IMR-90 (cell line): ENCODE results near the gene SH3BGRL3. TPM values are rescaled to one million over a fixed set of nuclear protein-coding genes. Genes with fewer than 3 reads are reported as not detected.

Experiments used
- ATAC-seq: fragments of 200-7000 bp; cut with Tn5 transposase; 2 replicates; pipeline ENCODE4 v1.9.1; 2020; ENCODE audit warnings: low read depth, mild to moderate bottlenecking, moderate library complexity
- BruUV-seq: library from RNA; stranded (reverse); fragments of 400-500 nt; replicated peaks from 2 replicates; lab custom pipeline; 2021; lab: Mats Ljungman, UMichigan
- CTCF ChIA-PET: fragments of 300-600 bp; formaldehyde crosslinking; extraction: SDS; loops from one replicate; lab custom pipeline; 2021; ENCODE audit warnings: antibody characterized with exemption; lab: Yijun Ruan, JAX
- POLR2A ChIA-PET: fragments of 300-600 bp; sonication (Branson Sonifier 250); formaldehyde crosslinking; loops from one replicate; lab custom pipeline; 2022; ENCODE audit warnings: antibody characterized with exemption; ENCODE audit not compliant: unreplicated experiment; lab: Charles Lee
- DNase-seq: peaks from one replicate; pipeline ENCODE4 v3.0.0; 2013
- H2AFZ ChIP-seq: replicated peaks from 2 replicates; pipeline ENCODE3; 2013; ENCODE audit warnings: low read length, mild to moderate bottlenecking; ENCODE audit not compliant: poor library complexity
- H2AK5ac ChIP-seq: 2 replicates; pipeline ENCODE4 v1.6.1; 2013; ENCODE audit warnings: low read depth, low read length, inconsistent platforms
- H2AK9ac ChIP-seq: replicated peaks from 2 replicates; pipeline ENCODE3; 2013; ENCODE audit warnings: mild to moderate bottlenecking, low read depth, low read length, moderate library complexity; ENCODE audit not compliant: poor library complexity
- H2BK120ac ChIP-seq: 2 replicates; pipeline ENCODE4 v1.6.1; 2013; ENCODE audit warnings: low read depth, low read length, inconsistent platforms
- H2BK15ac ChIP-seq: 3 replicates; pipeline ENCODE4 v1.6.1; 2013; ENCODE audit warnings: low read depth, low read length, inconsistent platforms
- H2BK20ac ChIP-seq: 2 replicates; pipeline ENCODE4 v1.6.1; 2013; ENCODE audit warnings: low read depth, mild to moderate bottlenecking, inconsistent platforms, low read length, moderate library complexity
- H2BK5ac ChIP-seq: 2 replicates; pipeline ENCODE4 v1.6.1; 2013; ENCODE audit warnings: mild to moderate bottlenecking, low read depth, low read length, inconsistent platforms; ENCODE audit not compliant: poor library complexity, severe bottlenecking
- H3K14ac ChIP-seq: replicated peaks from 2 replicates; pipeline ENCODE4 v1.6.1; 2013; ENCODE audit warnings: low read depth, low read length, inconsistent platforms
- H3K18ac ChIP-seq: 2 replicates; pipeline ENCODE4 v1.6.1; 2013; ENCODE audit warnings: low read depth, low read length, control low read depth
- H3K23ac ChIP-seq: 2 replicates; pipeline ENCODE4 v1.6.1; 2013; ENCODE audit warnings: low read depth, low read length, inconsistent platforms
- H3K27ac ChIP-seq: 2 replicates; pipeline ENCODE4 v1.5.1; 2013; ENCODE audit warnings: mild to moderate bottlenecking, control low read depth, low read length; ENCODE audit not compliant: insufficient read depth
- H3K27me3 ChIP-seq: 2 replicates; pipeline ENCODE4 v1.6.1; 2013; ENCODE audit warnings: low read length; ENCODE audit not compliant: control insufficient read depth, insufficient read depth
- H3K36me3 ChIP-seq: 2 replicates; pipeline ENCODE4 v1.6.1; 2013; ENCODE audit warnings: low read length, mixed read lengths; ENCODE audit not compliant: control insufficient read depth, insufficient read depth
- H3K4ac ChIP-seq: 2 replicates; pipeline ENCODE4 v1.6.1; 2013; ENCODE audit warnings: low read depth, low read length, inconsistent platforms
- H3K4me1 ChIP-seq: 2 replicates; pipeline ENCODE4 v1.6.1; 2013; ENCODE audit warnings: low read length, mixed read lengths; ENCODE audit not compliant: control insufficient read depth, insufficient read depth
- H3K4me2 ChIP-seq: 2 replicates; pipeline ENCODE4 v1.6.1; 2013; ENCODE audit warnings: low read depth, mild to moderate bottlenecking, control low read depth, low read length, moderate library complexity
- H3K4me3 ChIP-seq: 2 replicates; pipeline ENCODE4 v1.5.1; 2013; ENCODE audit warnings: low read depth, mild to moderate bottlenecking, control low read depth, low read length, moderate library complexity; ENCODE audit not compliant: insufficient read depth
- H3K56ac ChIP-seq: 2 replicates; pipeline ENCODE4 v1.6.1; 2013; ENCODE audit warnings: low read length, inconsistent platforms; ENCODE audit not compliant: insufficient read depth; ENCODE audit errors: extremely low read depth
- H3K79me1 ChIP-seq, 2 experiments: 2 replicates each; pipeline ENCODE4 v1.6.1; 2013; ENCODE audit warnings: low read length in 2 of 2, inconsistent platforms in 1 of 2, low read depth in 1 of 2
- H3K9ac ChIP-seq: 2 replicates; pipeline ENCODE4 v1.6.1; 2013; ENCODE audit warnings: low read depth, low read length, control low read depth
- H3K9me1 ChIP-seq: 2 replicates; pipeline ENCODE4 v1.6.1; 2013; ENCODE audit warnings: low read length, inconsistent platforms; ENCODE audit not compliant: insufficient read depth
- H3K9me3 ChIP-seq: 2 replicates; pipeline ENCODE4 v1.6.1; 2013; ENCODE audit warnings: low read length; ENCODE audit not compliant: control insufficient read depth, insufficient read depth
- H4K20me1 ChIP-seq: 2 replicates; pipeline ENCODE4 v1.6.1; 2013; ENCODE audit warnings: low read length, inconsistent platforms; ENCODE audit not compliant: insufficient read depth
- H4K5ac ChIP-seq: 2 replicates; pipeline ENCODE4 v1.6.1; 2013; ENCODE audit warnings: mild to moderate bottlenecking, low read depth, low read length, control low read depth
- H4K8ac ChIP-seq, 2 experiments: 2 replicates each; pipeline ENCODE4 v1.6.1; 2013; ENCODE audit warnings: low read depth in 2 of 2, low read length in 2 of 2, control low read depth in 1 of 2, inconsistent platforms in 1 of 2
- H4K91ac ChIP-seq: 2 replicates; pipeline ENCODE4 v1.6.1; 2013; ENCODE audit warnings: low read depth, low read length, inconsistent platforms; ENCODE audit not compliant: insufficient read depth
- BHLHE40 ChIP-seq: fragments of 150-350 bp; IDR thresholded peaks from 2 replicates; pipeline ENCODE4 v1.6.1; 2016; ENCODE audit warnings: mild to moderate bottlenecking, low read depth, low read length
- CEBPB ChIP-seq: IDR thresholded peaks from 2 replicates; pipeline ENCODE4 v1.6.1; 2012; ENCODE audit warnings: low read depth, low read length, improper control_type of control experiment
- MAFK ChIP-seq: IDR thresholded peaks from 2 replicates; pipeline ENCODE4 v1.6.1; 2012; ENCODE audit warnings: low read depth, low read length, improper control_type of control experiment
- NFE2L2 ChIP-seq: fragments of 150-350 bp; IDR thresholded peaks from 2 replicates; pipeline ENCODE4 v1.6.1; 2016; ENCODE audit warnings: low read depth, mild to moderate bottlenecking, low read length
- POLR2A ChIP-seq: IDR thresholded peaks from 2 replicates; pipeline ENCODE4 v1.6.1; 2012; ENCODE audit warnings: mild to moderate bottlenecking, low read depth, low read length
- RAD21 ChIP-seq: IDR thresholded peaks from 2 replicates; pipeline ENCODE4 v1.6.1; 2012; ENCODE audit warnings: low read length, improper control_type of control experiment
- RCOR1 ChIP-seq: IDR thresholded peaks from 2 replicates; pipeline ENCODE4 v1.6.1; 2012; ENCODE audit warnings: mild to moderate bottlenecking, low read length, improper control_type of control experiment; ENCODE audit not compliant: insufficient replicate concordance
- SMC3 ChIP-seq: fragments of 150-350 bp; IDR thresholded peaks from 2 replicates; pipeline ENCODE4 v1.6.1; 2016; ENCODE audit warnings: low read depth, mild to moderate bottlenecking, antibody characterized with exemption, low read length, moderate library complexity
- WGBS, 2 experiments: methylation state at CpG; one replicate each; pipeline versions ENCODE4 v1.1.5 to v1.1.7; 2013; ENCODE audit warnings: missing lambda C conversion rate in 2 of 2; ENCODE audit not compliant: insufficient read length in 1 of 2; ENCODE audit errors: extremely low coverage in 2 of 2; 5-methylcytosine and 5-hydroxymethylcytosine counted together
- dilution Hi-C: fragments of 300-500 bp; cut with HindIII; formaldehyde crosslinking; loops from one replicate; pipeline ENCODE4 v1.14.3; 2018; ENCODE audit warnings: low sequenced_read_pairs; ENCODE audit not compliant: unreplicated experiment
- in situ Hi-C: fragments of 300-500 bp; cut with MboI; formaldehyde crosslinking; loops from 3 replicates; pipeline ENCODE4 v1.14.3; 2019; ENCODE audit warnings: low sequenced_read_pairs, inconsistent platforms, mixed read lengths
- intact Hi-C: fragments of 100-400 bp; cut with micrococcal nuclease; formaldehyde crosslinking; loops from 2 replicates; pipeline ENCODE4 v1.10.0; 2022
- polyA plus RNA-seq, 3 experiments: library from polyadenylated mRNA; depleted of rRNA; stranded (reverse); fragments of >200 nt; gene quantifications; 2 replicates each; pipeline ENCODE4 v1.2.3, GENCODE V29; 2012; ENCODE audit warnings: low replicate concordance in 1 of 3
- total RNA-seq: library from RNA; depleted of rRNA; stranded (reverse); fragments of >200 nt; gene quantifications from 2 replicates; pipeline ENCODE4 v1.2.3, GENCODE V29; 2012
- TF ChIP-seq, protein P1 (sequence below): conservative IDR thresholded peaks from 2 replicates; pipeline ENCODE4 v1.5.1; 2012; ENCODE audit warnings: mild to moderate bottlenecking, low read depth, low read length, improper control_type of control experiment
- TF ChIP-seq, protein P2 (sequence below): fragments of 150-350 bp; IDR thresholded peaks from 2 replicates; pipeline ENCODE4 v1.6.1; 2017; ENCODE audit warnings: mild to moderate bottlenecking, antibody characterized with exemption, low read length, low read depth

Gene SH3BGRL3
- total and polyA plus RNA-seq, 2 of the 4 experiments (the other 2 are of a cell fraction), result 35.0 to 483 TPM

DNA sequence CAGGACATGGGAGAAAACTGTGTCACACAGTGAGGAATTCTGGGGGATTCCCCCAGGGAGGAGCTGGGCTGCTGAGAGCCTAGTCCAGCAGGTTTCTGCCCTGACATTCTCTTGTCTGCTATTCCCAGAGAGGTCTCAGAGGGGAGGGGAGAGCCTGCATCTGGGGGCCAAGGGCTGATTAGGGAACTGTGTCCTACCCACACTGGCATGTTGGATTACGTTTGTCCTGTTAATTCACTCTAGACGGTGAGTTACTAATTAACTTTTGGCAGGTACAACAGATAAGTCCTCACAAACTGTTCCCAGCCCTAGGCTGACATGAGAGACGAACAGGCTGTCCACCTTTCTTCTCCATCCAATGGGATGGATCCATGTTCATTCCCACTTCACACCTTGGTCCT is 2.6 kb upstream of the SH3BGRL3 start:
- Histone ChIP-seq H2BK20ac (0 out of 2 replicates have a peak overlapping the region, but pooled peaks have one; percentile 57), H2BK15ac (peak overlapping the region; percentile 18; the same call in 1 of the 3 replicates), H2AK5ac (peak overlapping the region; percentile 86; the same call in 1 of the 2 replicates), H3K4ac (peak overlapping the region; percentile 70), H3K9me1 (peaks cover 26% of the 10 kb centered on the region), H3K36me3 (peaks cover 14% of the 10 kb centered on the region), H3K27me3 (no peaks in the 10 kb centered on the region), H3K9me3 (no peaks in the 10 kb centered on the region), H3K14ac (no peak overlapping the region; the same call in none of the 2 replicates), H3K23ac (no peak overlapping the region), H4K20me1 (peaks cover 37% of the 10 kb centered on the region), H2AK9ac (peak overlapping the region; percentile 47), H3K4me1 (peaks cover 40% of the 10 kb centered on the region), H2AFZ (no peak overlapping the region), H3K79me1 (peaks cover 12 to 47% of the 10 kb centered on the region in 2 experiments; a peak in 3 of 4 replicates), H3K9ac (no peak overlapping the region), H3K4me2 (no peak overlapping the region), H4K8ac (peak overlapping the region in 1 of 2 experiments; percentile 22; a peak in 1 of 4 replicates), H2BK120ac (peak overlapping the region; percentile 68; the same call in 1 of the 2 replicates), H4K5ac (no peak overlapping the region), H3K4me3 (no peak overlapping the region), H3K27ac (peak overlapping the region; percentile 1; the same call in 1 of the 2 replicates), H3K56ac (no peak overlapping the region), H3K18ac (no peak overlapping the region), H4K91ac (peak overlapping the region; percentile 26; the same call in 1 of the 2 replicates), H2BK5ac (peak overlapping the region; percentile 78)
- ChIA-PET POLR2A (no interaction called here), CTCF (no interaction called here)
- TF ChIP-seq POLR2A (no peak), CEBPB (no peak), SMC3 (no peak), RCOR1 (no peak), MAFK (no peak), BHLHE40 (no peak), NFE2L2 (no peak), RAD21 (no peak)
- TF ChIP-seq, protein P1, sequence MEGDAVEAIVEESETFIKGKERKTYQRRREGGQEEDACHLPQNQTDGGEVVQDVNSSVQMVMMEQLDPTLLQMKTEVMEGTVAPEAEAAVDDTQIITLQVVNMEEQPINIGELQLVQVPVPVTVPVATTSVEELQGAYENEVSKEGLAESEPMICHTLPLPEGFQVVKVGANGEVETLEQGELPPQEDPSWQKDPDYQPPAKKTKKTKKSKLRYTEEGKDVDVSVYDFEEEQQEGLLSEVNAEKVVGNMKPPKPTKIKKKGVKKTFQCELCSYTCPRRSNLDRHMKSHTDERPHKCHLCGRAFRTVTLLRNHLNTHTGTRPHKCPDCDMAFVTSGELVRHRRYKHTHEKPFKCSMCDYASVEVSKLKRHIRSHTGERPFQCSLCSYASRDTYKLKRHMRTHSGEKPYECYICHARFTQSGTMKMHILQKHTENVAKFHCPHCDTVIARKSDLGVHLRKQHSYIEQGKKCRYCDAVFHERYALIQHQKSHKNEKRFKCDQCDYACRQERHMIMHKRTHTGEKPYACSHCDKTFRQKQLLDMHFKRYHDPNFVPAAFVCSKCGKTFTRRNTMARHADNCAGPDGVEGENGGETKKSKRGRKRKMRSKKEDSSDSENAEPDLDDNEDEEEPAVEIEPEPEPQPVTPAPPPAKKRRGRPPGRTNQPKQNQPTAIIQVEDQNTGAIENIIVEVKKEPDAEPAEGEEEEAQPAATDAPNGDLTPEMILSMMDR, result no peak
- TF ChIP-seq, protein P2, sequence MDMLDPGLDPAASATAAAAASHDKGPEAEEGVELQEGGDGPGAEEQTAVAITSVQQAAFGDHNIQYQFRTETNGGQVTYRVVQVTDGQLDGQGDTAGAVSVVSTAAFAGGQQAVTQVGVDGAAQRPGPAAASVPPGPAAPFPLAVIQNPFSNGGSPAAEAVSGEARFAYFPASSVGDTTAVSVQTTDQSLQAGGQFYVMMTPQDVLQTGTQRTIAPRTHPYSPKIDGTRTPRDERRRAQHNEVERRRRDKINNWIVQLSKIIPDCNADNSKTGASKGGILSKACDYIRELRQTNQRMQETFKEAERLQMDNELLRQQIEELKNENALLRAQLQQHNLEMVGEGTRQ, result no peak
- no CpG with 5 or more reads among the region's 3 CpGs for WGBS, 2 experiments
- in situ Hi-C loops, result no loop called here
- ATAC-seq, result no peak
- BruUV-seq, result no TSS peak
- intact Hi-C loops, result loop anchor here (5.0 kb wide), 1 partner anchor 240 kb away; no protein-coding TSS in a partner anchor
- dilution Hi-C loops, result no loop called here
- DNase-seq, result no peak
